Thoracic aorta (tissue), 2 donors: Measurements from ENCODE around the gene PINK1. TPM values are rescaled to one million over a fixed set of nuclear protein-coding genes. Genes with fewer than 3 reads are reported as not detected.

Source experiments
- ATAC-seq: fragments of 150-250 bp; one replicate; pipeline ENCODE4 v1.8.0; 2017; ENCODE audit warnings: low read depth; ENCODE audit not compliant: insufficient number of reproducible peaks, low FRiP score
- DNase-seq: peaks from one replicate; pipeline ENCODE4 v3.0.0-alpha.2; 2020; ENCODE audit warnings: low spot score
- H3K27ac ChIP-seq, 2 donors: fragments of 200-600 bp; sonication (generic); 1 replicate in 1 of 2; 2 replicates in 1 of 2; pipeline ENCODE4 v1.5.1; 2016; ENCODE audit warnings: mild to moderate bottlenecking in 2 of 2, moderate library complexity in 2 of 2
- H3K27me3 ChIP-seq: fragments of 200-600 bp; sonication (generic); replicated peaks from 2 replicates; pipeline ENCODE4 v1.6.0; 2016; ENCODE audit warnings: mild to moderate bottlenecking; ENCODE audit not compliant: insufficient read depth
- H3K36me3 ChIP-seq: fragments of 200-600 bp; sonication (generic); one replicate; pipeline ENCODE4 v1.5.1; 2016
- H3K4me1 ChIP-seq, 2 donors: fragments of 200-600 bp; sonication (generic); 1 replicate in 1 of 2; 2 replicates in 1 of 2; pipeline versions ENCODE4 v1.5.1 to v1.6.0; 2016; ENCODE audit warnings: low read depth in 2 of 2, mild to moderate bottlenecking in 1 of 2; ENCODE audit not compliant: control insufficient read depth in 1 of 2
- H3K4me3 ChIP-seq: fragments of 200-600 bp; sonication (generic); 2 replicates; pipeline ENCODE4 v1.5.1; 2016; ENCODE audit warnings: mild to moderate bottlenecking
- H3K9me3 ChIP-seq: fragments of 200-600 bp; sonication (generic); 2 replicates; pipeline ENCODE4 v1.5.1; 2016
- total RNA-seq, 2 donors: library from RNA; depleted of rRNA; stranded (reverse); fragments of >200 nt; gene quantifications; one replicate each; pipeline versions ENCODE4 v1.1.0 to v1.2.3, GENCODE V29; 2016
- TF ChIP-seq, protein P1 (sequence below): fragments of 200-600 bp; sonication (generic); IDR thresholded peaks from one replicate; pipeline ENCODE4 v1.5.1; 2019; ENCODE audit warnings: antibody characterized with exemption

The PINK1 gene
- total RNA-seq, 2 donors from 2014 or later, result 88.4 to 140 TPM

DNA sequence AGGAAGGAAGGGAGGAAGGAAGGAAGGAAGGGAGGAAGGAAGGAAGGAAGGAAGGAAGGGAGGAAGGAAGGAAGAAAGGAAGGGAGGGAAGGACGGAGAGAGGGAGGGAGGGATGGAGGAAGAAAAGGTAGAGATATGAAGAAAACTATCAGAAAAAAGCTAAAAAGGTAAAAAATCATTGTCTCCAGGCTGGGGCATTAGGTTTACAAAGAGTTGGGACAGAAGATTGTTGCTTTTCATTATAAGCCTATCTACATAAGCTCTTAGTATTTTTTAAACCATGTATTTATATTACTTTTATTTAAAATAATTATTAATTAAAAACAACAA lies 7.2 kb upstream of the PINK1 start:
- Histone ChIP-seq H3K36me3 (no peaks in the 10 kb centered on the region), H3K4me3 (no peak overlapping the region), H3K27me3 (peaks cover 5% of the 10 kb centered on the region), H3K9me3 (no peaks in the 10 kb centered on the region), H3K27ac (no peak overlapping the region), H3K4me1 (no peaks in the 10 kb centered on the region)
- ATAC-seq (no peak), DNase-seq (no peak)
- TF ChIP-seq, protein P1, sequence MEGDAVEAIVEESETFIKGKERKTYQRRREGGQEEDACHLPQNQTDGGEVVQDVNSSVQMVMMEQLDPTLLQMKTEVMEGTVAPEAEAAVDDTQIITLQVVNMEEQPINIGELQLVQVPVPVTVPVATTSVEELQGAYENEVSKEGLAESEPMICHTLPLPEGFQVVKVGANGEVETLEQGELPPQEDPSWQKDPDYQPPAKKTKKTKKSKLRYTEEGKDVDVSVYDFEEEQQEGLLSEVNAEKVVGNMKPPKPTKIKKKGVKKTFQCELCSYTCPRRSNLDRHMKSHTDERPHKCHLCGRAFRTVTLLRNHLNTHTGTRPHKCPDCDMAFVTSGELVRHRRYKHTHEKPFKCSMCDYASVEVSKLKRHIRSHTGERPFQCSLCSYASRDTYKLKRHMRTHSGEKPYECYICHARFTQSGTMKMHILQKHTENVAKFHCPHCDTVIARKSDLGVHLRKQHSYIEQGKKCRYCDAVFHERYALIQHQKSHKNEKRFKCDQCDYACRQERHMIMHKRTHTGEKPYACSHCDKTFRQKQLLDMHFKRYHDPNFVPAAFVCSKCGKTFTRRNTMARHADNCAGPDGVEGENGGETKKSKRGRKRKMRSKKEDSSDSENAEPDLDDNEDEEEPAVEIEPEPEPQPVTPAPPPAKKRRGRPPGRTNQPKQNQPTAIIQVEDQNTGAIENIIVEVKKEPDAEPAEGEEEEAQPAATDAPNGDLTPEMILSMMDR, result no peak

DNA sequence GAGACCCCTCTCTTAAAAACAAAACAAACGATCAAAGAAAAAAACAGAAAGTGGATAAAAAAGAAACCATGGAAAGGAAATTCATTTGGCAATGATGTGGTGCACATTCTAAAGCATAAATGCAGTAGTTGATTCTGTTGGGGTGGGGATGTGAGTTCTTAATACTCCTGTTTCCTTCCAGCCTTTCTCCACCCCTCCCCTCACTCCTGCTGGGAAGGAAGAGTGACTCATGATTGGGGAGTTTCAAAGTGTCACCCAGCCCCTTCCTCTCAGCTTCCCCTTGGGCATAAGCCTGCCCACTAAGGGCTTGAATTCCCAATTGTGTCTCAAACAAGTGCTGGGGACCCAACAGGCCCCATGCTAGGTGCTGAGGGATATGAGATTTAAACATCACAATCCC lies 6.7 kb upstream of the PINK1 start:
- DNase-seq (no peak), ATAC-seq (no peak)
- Histone ChIP-seq H3K27ac (no peak overlapping the region), H3K36me3 (no peaks in the 10 kb centered on the region), H3K9me3 (no peaks in the 10 kb centered on the region), H3K4me1 (no peaks in the 10 kb centered on the region), H3K4me3 (no peak overlapping the region), H3K27me3 (peaks cover 5% of the 10 kb centered on the region)
- TF ChIP-seq, protein P1, result no peak

- no peak overlapping the region for H3K4me3 ChIP-seq
- TF ChIP-seq, protein P1, result no peak
- DNase-seq, result no peak
Measured at GRCh38 chr1:20630729-20631128, 2.5 kb upstream of the PINK1 start.

GRCh38 chr1:20632386-20632785 lies 872 bp upstream of the PINK1 start:
- TF ChIP-seq, protein P1, result no peak
- Histone ChIP-seq H3K36me3 (peaks cover 4% of the 10 kb centered on the region), H3K27me3 (no peaks in the 10 kb centered on the region), H3K27ac (no peak overlapping the region), H3K9me3 (no peaks in the 10 kb centered on the region), H3K4me3 (no peak overlapping the region), H3K4me1 (peaks cover 6 to 13% of the 10 kb centered on the region in 2 donors)
- ATAC-seq (no peak), DNase-seq (no peak)

More at GRCh38 chr1:20630729-20631128, 2.5 kb upstream of the PINK1 start:
- no peaks in the 10 kb centered on the region for H3K27me3 ChIP-seq
- no peaks in the 10 kb centered on the region for H3K36me3 ChIP-seq
- no peak overlapping the region for H3K27ac ChIP-seq
- ATAC-seq, result no peak
- H3K4me1 ChIP-seq, result peaks cover 6 to 13% of the 10 kb centered on the region in 2 donors
- H3K9me3 ChIP-seq, result no peaks in the 10 kb centered on the region

DNA sequence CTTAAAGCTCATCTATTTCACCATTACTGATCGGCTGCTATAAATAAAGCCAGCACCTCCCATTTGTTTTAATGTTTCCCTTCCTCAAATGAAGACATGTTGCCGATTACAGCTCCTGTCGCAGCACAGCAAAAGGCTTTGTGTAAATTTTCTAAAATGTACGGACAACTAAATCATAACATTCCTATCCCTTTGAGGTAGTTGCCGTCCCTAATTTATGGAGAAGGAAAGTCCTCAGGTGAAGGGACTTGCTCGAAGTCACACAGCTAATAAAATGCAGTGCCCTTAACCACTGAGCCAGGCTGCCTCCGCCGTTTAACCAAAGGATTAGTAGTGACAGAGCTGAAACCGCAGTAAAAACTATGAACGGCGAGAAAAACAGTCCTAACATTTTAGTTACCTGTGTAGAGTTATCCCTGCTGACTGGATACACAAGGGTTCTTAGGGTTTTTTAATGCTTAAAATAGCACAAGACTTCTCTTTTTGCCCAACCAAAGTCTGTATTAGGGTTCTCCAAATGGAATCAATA lies 871 bp downstream of the PINK1 start:
- Histone ChIP-seq H3K27ac (peak overlapping the region; percentile 88 to 92), H3K4me3 (peak overlapping the region; percentile 94), H3K4me1 (peaks cover 6 to 13% of the 10 kb centered on the region in 2 donors), H3K36me3 (peaks cover 17% of the 10 kb centered on the region), H3K9me3 (no peaks in the 10 kb centered on the region), H3K27me3 (no peaks in the 10 kb centered on the region)
- ATAC-seq (no peak), DNase-seq (no peak)
- TF ChIP-seq, protein P1, result no peak
